Stimulated activated CD4-positive, alpha-beta T cell treated with anti-CD3 and anti-CD28 coated beads, Interleukin-4, amount 100 ng/mL, for 1 hour (primary cell): ENCODE results near the gene FMN2.
"Not testable (repeated sequence)": the region's sequence is repeated elsewhere in the genome, so short reads cannot be mapped to it uniquely, and the experiment has no call there.

Source experiments
- DNase-seq: peaks from one replicate; pipeline ENCODE4 v3.0.0-alpha.2; 2020

The FMN2 gene

GRCh38 chr1:240387051-240387450 is 295.4 kb downstream of the FMN2 start:
- no peak for DNase-seq

- no peak for DNase-seq
These were observed 300.1 kb downstream of the FMN2 start for GRCh38 chr1:240391660-240392260.

GRCh38 chr1:240394353-240394752 is 302.7 kb downstream of the FMN2 start:
- DNase-seq, result no peak

- DNase-seq, result no peak
These were observed 303.7 kb downstream of the FMN2 start for GRCh38 chr1:240395336-240395735.

GRCh38 chr1:240399381-240399780 is 307.7 kb downstream of the FMN2 start:
- DNase-seq, result no peak

GRCh38 chr1:240401731-240402130 is 310.0 kb downstream of the FMN2 start:
- no peak for DNase-seq

- DNase-seq, result no peak
These were observed 310.6 kb downstream of the FMN2 start for GRCh38 chr1:240402326-240402725.

- DNase-seq, result no peak
These were observed 312.6 kb downstream of the FMN2 start for GRCh38 chr1:240404286-240404685.

- DNase-seq, result no peak
These were observed 314.1 kb downstream of the FMN2 start for GRCh38 chr1:240405751-240406150.

GRCh38 chr1:240407407-240407806 is 315.7 kb downstream of the FMN2 start:
- DNase-seq, result no peak

- no peak for DNase-seq
These were observed 317.9 kb downstream of the FMN2 start for GRCh38 chr1:240409615-240410014.

GRCh38 chr1:240413732-240414131 is 322.0 kb downstream of the FMN2 start:
- no peak for DNase-seq

- DNase-seq, result no peak
These were observed 322.6 kb downstream of the FMN2 start for GRCh38 chr1:240414237-240414636.

- not testable (repeated sequence) for DNase-seq
These were observed 323.3 kb downstream of the FMN2 start for GRCh38 chr1:240415011-240415410.

GRCh38 chr1:240415532-240415931 is 323.8 kb downstream of the FMN2 start:
- DNase-seq, result no peak

- DNase-seq, result no peak
These were observed 325.6 kb downstream of the FMN2 start for GRCh38 chr1:240417317-240417716.

GRCh38 chr1:240420766-240421165 is 329.1 kb downstream of the FMN2 start:
- DNase-seq, result no peak

GRCh38 chr1:240423246-240423924 is 331.7 kb downstream of the FMN2 start:
- DNase-seq, result no peak

GRCh38 chr1:240424740-240425464 is 333.2 kb downstream of the FMN2 start:
- DNase-seq, result no peak

GRCh38 chr1:240426051-240426450 is 334.4 kb downstream of the FMN2 start:
- DNase-seq, result no peak

GRCh38 chr1:240435996-240436566 is 344.4 kb downstream of the FMN2 start:
- DNase-seq, result no peak

- DNase-seq, result no peak
These were observed 350.0 kb downstream of the FMN2 start for GRCh38 chr1:240441669-240442068.

GRCh38 chr1:240445369-240445768 is 353.7 kb downstream of the FMN2 start:
- DNase-seq, result no peak
